ENCODE results near the gene DOCK4. TPM values are rescaled to one million over a fixed set of nuclear protein-coding genes. Genes with fewer than 3 reads are reported as not detected.

Gene DOCK4
- total RNA-seq, 2 donors from 2014 or later = 0.21 to 1.1 TPM

DNA sequence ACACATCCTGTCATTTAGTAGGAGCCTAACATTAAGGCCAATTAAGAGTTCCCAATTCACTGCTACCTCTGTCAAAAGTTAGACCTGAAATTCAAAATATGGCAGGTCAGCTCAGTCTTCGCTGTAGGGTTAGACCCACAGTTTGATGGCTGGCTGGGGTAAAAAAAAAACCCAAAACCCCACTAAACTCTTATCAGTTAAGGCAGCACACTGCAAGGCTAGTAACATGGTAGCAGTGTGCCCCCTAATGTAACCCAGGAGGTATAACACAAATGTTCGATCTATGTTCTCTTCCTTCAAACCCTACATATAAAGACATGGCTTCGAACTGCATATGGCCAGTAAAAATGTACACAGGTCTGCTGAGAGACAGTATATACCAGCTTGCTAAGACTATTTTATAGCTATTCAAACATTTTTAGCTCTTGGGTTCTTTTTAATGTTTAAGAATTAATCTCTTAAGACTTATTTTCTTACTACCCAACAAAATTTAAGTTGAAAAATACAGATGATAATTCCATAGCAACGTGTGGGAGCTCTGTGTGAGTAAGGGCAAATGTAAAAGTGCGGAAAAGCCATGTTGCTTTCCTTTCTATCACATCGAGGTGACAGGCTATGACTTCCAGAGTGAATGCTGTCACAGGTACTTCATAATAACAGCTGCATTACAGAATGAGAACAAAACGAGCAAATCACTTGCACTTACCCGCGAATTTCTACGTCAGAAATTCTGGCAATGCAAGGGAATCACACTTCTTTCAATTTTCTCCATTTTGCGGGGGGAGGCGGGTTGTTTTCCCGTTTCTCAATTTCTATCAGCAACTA, 475.5 kb downstream of the DOCK4 start:
- no peaks in the 10 kb centered on the region for H3K36me3 Mint-ChIP-seq
- H3K27ac Mint-ChIP-seq = no peak overlapping the region
- H3K9me3 Mint-ChIP-seq = no peaks in the 10 kb centered on the region
- DNase-seq (ENCODE audit: low spot score in 2 of 2) = no peak
- peak in 1 of 2 donors; percentile 73 for ATAC-seq

DNA sequence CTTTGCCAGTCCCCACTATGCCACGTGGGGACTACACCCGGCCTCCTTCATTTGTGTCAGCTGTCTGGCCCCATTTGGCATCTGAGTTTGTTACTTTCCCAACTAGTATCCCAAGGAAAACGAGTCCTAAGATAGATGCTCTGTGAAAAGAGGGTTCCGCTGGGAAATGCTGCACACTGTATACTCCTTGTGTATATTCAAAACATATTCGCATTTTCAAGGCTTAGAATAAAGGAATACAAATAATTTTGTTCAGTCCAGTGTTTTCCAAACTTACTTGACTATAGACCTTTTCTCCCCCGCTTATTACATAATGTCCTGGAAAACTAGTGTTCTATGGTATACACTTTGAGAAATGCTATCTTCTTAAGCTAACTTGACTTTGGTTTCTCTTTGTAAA, 476.1 kb downstream of the DOCK4 start:
- Mint-ChIP-seq H3K9me3 (no peaks in the 10 kb centered on the region), H3K27ac (no peak overlapping the region), H3K36me3 (no peaks in the 10 kb centered on the region)
- ATAC-seq (no peak), DNase-seq (ENCODE audit: low spot score in 2 of 2) (no peak)

- Mint-ChIP-seq H3K9me3 (no peaks in the 10 kb centered on the region), H3K36me3 (no peaks in the 10 kb centered on the region), H3K27ac (no peak overlapping the region)
- no peak for DNase-seq (ENCODE audit: low spot score in 2 of 2)
- no peak for ATAC-seq
Observed at GRCh38 chr7:111729483-111729882, 476.7 kb downstream of the DOCK4 start.

- H3K36me3 Mint-ChIP-seq = no peaks in the 10 kb centered on the region
- ATAC-seq (no peak), DNase-seq (ENCODE audit: low spot score in 2 of 2) (no peak)
- no peak overlapping the region for H3K27ac Mint-ChIP-seq
- no peaks in the 10 kb centered on the region for H3K9me3 Mint-ChIP-seq
Observed at GRCh38 chr7:111728635-111728995, 477.6 kb downstream of the DOCK4 start.

- no peaks in the 10 kb centered on the region for H3K9me3 Mint-ChIP-seq
- DNase-seq (ENCODE audit: low spot score in 2 of 2) (no peak), ATAC-seq (no peak)
- no peak overlapping the region for H3K27ac Mint-ChIP-seq
- H3K36me3 Mint-ChIP-seq = no peaks in the 10 kb centered on the region
Observed at GRCh38 chr7:111727905-111728634, 478.1 kb downstream of the DOCK4 start.

GRCh38 chr7:111718886-111719285, 487.3 kb downstream of the DOCK4 start:
- no peaks in the 10 kb centered on the region for H3K9me3 Mint-ChIP-seq
- no peak for ATAC-seq
- H3K27ac Mint-ChIP-seq = no peak overlapping the region

GRCh38 chr7:111711426-111712065, 494.7 kb downstream of the DOCK4 start:
- DNase-seq (ENCODE audit: low spot score in 2 of 2) (no peak), ATAC-seq (no peak)
- no peaks in the 10 kb centered on the region for H3K9me3 Mint-ChIP-seq
- H3K27ac Mint-ChIP-seq = no peak overlapping the region
- peaks cover 0 to 2% of the 10 kb centered on the region in 2 donors for H3K36me3 Mint-ChIP-seq

More at GRCh38 chr7:111718886-111719285, 487.3 kb downstream of the DOCK4 start:
- DNase-seq (ENCODE audit: low spot score in 2 of 2) = no peak
- H3K36me3 Mint-ChIP-seq = no peaks in the 10 kb centered on the region

DNA sequence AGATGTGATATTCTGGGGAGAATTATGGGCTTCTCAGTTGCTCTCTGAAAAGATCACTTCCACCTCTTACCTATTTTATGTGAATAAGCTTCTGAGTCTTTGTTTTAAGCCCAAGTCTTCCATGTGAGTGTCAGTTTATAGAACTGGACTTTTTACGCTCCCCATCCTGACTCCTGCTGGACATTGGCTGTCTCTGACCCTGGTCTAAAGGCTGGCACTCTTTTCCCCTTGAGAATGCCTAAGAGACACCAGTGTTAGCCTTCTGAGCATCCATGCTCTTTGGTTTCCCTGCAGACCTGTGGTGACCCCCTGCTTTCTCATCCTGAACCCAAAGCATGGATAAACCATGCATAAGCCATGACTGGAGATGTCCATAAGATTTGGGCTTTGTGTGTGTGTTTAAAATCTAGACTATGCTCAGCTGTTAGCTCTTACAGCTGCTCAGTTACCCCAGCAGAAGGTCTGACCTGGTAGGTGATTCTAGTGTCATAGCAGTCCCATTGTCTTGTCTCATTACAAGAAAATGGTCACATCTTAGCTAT, 495.3 kb downstream of the DOCK4 start:
- ATAC-seq (no peak), DNase-seq (ENCODE audit: low spot score in 2 of 2) (no peak)
- H3K36me3 Mint-ChIP-seq = peaks cover 0 to 5% of the 10 kb centered on the region in 2 donors
- H3K9me3 Mint-ChIP-seq = no peaks in the 10 kb centered on the region
- no peak overlapping the region for H3K27ac Mint-ChIP-seq

- H3K36me3 Mint-ChIP-seq = peaks cover 0 to 5% of the 10 kb centered on the region in 2 donors
- H3K27ac Mint-ChIP-seq = no peak overlapping the region
- no peak for ATAC-seq
- no peaks in the 10 kb centered on the region for H3K9me3 Mint-ChIP-seq
- DNase-seq (ENCODE audit: low spot score in 2 of 2) = no peak
Observed at GRCh38 chr7:111708072-111708471, 498.1 kb downstream of the DOCK4 start.

DNA sequence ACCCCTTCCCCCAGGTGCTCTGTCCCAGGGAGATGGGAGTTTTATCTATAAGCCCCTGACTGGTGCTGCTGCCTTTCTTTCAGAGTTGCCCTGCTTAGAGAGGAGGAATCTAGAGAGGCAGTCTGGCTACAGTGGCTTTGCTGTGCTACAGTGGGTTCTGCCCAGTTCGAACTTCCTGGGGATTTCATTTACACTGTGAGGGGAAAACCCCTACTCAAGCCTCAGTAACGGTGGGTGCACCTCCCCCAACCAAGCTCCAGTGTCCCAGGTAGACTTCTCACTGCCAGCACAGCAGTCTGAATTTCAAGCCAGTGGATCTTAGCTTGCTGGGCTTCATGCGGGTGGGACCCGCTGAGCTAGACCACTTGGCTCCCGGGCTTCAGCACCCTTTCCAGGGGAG, 500.4 kb downstream of the DOCK4 start:
- DNase-seq (ENCODE audit: low spot score in 2 of 2) (no peak), ATAC-seq (no peak)
- no peak overlapping the region for H3K27ac Mint-ChIP-seq
- H3K36me3 Mint-ChIP-seq = peaks cover 0 to 5% of the 10 kb centered on the region in 2 donors
- H3K9me3 Mint-ChIP-seq = no peaks in the 10 kb centered on the region

DNA sequence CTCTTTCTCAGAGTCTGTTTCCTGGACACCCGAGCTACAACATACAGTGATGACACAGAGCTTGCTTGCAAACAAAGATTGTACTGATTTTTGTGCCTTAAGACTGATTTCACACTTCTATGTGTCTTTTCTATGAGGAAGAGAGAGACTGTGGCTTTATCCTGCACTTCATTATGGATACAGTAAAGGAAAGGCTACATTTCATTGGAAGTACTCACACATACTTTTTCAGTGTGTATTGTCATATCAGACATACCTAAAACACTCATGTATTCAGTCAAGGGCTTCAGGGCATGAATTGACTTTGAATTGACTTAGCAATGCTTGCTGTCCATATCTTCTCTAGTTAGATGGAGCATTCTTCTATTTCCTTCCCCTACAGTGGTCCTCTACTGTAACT, 508.4 kb downstream of the DOCK4 start:
- no peak for ATAC-seq
- H3K27ac Mint-ChIP-seq = no peak overlapping the region
- H3K9me3 Mint-ChIP-seq = peaks cover 0 to 3% of the 10 kb centered on the region in 2 donors
- peaks cover 0 to 4% of the 10 kb centered on the region in 2 donors for H3K36me3 Mint-ChIP-seq
- no peak for DNase-seq (ENCODE audit: low spot score in 2 of 2)

DNA sequence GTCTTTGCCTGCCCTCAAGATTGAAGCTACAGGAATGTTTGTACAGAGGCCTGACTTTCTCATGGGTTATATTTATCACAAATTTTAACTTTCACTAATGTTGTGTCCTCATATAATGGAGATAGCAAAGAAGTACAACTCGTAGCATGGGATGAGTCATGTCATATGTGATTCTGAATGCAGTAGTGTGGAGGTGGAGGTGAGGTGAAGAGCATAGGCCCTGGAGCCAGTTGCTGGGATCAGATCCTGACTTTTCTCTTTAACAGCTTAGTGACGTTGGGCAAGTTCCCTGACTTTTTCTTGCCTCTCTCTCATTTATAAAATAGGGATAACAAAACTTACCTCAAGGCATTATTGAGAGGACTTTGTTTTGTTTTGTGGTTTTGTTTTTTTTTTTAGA, 511.8 kb downstream of the DOCK4 start:
- H3K9me3 Mint-ChIP-seq = peaks cover 0 to 4% of the 10 kb centered on the region in 2 donors
- DNase-seq (ENCODE audit: low spot score in 2 of 2) (no peak), ATAC-seq (no peak)
- H3K36me3 Mint-ChIP-seq = peaks cover 0 to 5% of the 10 kb centered on the region in 2 donors
- no peak overlapping the region for H3K27ac Mint-ChIP-seq

GRCh38 chr7:111690364-111691111, 515.7 kb downstream of the DOCK4 start:
- H3K9me3 Mint-ChIP-seq = peaks cover 0 to 4% of the 10 kb centered on the region in 2 donors
- no peak for DNase-seq (ENCODE audit: low spot score in 2 of 2)

DNA sequence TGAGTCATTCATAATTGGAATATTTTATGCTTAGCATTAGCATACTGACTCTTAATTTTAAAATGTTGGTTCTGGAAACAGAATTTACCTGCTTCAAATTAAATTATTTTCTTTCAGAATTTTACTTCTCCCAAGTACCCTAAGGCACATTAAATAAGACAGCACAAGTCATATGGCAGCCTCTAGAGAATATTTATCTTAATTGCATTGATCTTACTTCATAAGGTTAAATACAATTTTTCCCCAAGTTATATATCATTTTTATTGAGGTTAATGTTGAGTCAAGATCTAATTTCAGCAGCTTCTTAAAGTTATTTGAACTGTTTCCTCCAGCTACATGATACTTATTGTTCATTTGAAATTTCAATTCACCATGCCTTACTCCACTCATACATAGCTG, 520.9 kb downstream of the DOCK4 start:
- no peaks in the 10 kb centered on the region for H3K36me3 Mint-ChIP-seq
- no peak for ATAC-seq
- DNase-seq (ENCODE audit: low spot score in 2 of 2) = no peak
- H3K9me3 Mint-ChIP-seq = no peaks in the 10 kb centered on the region
- no peak overlapping the region for H3K27ac Mint-ChIP-seq

More at GRCh38 chr7:111690364-111691111, 515.7 kb downstream of the DOCK4 start:
- Mint-ChIP-seq H3K27ac (no peak overlapping the region), H3K36me3 (peaks cover 0 to 5% of the 10 kb centered on the region in 2 donors)
- no peak for ATAC-seq

GRCh38 chr7:111682588-111683340, 523.4 kb downstream of the DOCK4 start:
- no peak overlapping the region for H3K27ac Mint-ChIP-seq
- ATAC-seq (no peak), DNase-seq (ENCODE audit: low spot score in 2 of 2) (no peak)
- no peaks in the 10 kb centered on the region for H3K36me3 Mint-ChIP-seq
- H3K9me3 Mint-ChIP-seq = no peaks in the 10 kb centered on the region

GRCh38 chr7:111681242-111681641, 525.0 kb downstream of the DOCK4 start:
- Mint-ChIP-seq H3K36me3 (no peaks in the 10 kb centered on the region), H3K27ac (no peak overlapping the region), H3K9me3 (no peaks in the 10 kb centered on the region)
- ATAC-seq = no peak
- DNase-seq (ENCODE audit: low spot score in 2 of 2) = no peak
